PFSK-1 (cell line): ENCODE measurements around the gene MAP3K4.

Experiments
- FOXP2 ChIP-seq: optimal IDR thresholded peaks from 2 replicates; pipeline ENCODE3; 2011; ENCODE audit warnings: borderline replicate concordance, control low read depth, inconsistent platforms; ENCODE audit not compliant: insufficient read depth; ENCODE audit errors: extremely low read length, extremely low read depth
- POLR2AphosphoS5 ChIP-seq: IDR thresholded peaks from 2 replicates; pipeline ENCODE4 v1.6.1; 2012; ENCODE audit warnings: low read depth, mild to moderate bottlenecking, control low read depth, low read length, moderate library complexity
- SIN3A ChIP-seq: IDR thresholded peaks from 2 replicates; pipeline ENCODE4 v1.6.1; 2012; ENCODE audit warnings: mild to moderate bottlenecking, low read length, moderate library complexity, borderline replicate concordance; ENCODE audit not compliant: insufficient read depth
- TAF1 ChIP-seq: IDR thresholded peaks from 2 replicates; pipeline ENCODE4 v1.6.1; 2012; ENCODE audit warnings: low read length, control low read depth, borderline replicate concordance; ENCODE audit not compliant: insufficient read depth
- TF ChIP-seq, protein P1 (sequence below), 2 experiments: IDR thresholded peaks; 2 replicates each; pipeline versions ENCODE4 v1.6.1 to v1.8.0; 2011 to 2012; ENCODE audit warnings: low read depth in 2 of 2, low read length in 2 of 2, control low read depth in 1 of 2, inconsistent platforms in 1 of 2, mild to moderate bottlenecking in 1 of 2, moderate library complexity in 1 of 2; ENCODE audit not compliant: insufficient read depth in 1 of 2

MAP3K4 gene

GRCh38 chr6:161130967-161131766 is 139.6 kb downstream of the MAP3K4 start:
- no peak for TF ChIP-seq TAF1
- no peak for TF ChIP-seq SIN3A
- TF ChIP-seq POLR2AphosphoS5, result no peak
- TF ChIP-seq, protein P1, sequence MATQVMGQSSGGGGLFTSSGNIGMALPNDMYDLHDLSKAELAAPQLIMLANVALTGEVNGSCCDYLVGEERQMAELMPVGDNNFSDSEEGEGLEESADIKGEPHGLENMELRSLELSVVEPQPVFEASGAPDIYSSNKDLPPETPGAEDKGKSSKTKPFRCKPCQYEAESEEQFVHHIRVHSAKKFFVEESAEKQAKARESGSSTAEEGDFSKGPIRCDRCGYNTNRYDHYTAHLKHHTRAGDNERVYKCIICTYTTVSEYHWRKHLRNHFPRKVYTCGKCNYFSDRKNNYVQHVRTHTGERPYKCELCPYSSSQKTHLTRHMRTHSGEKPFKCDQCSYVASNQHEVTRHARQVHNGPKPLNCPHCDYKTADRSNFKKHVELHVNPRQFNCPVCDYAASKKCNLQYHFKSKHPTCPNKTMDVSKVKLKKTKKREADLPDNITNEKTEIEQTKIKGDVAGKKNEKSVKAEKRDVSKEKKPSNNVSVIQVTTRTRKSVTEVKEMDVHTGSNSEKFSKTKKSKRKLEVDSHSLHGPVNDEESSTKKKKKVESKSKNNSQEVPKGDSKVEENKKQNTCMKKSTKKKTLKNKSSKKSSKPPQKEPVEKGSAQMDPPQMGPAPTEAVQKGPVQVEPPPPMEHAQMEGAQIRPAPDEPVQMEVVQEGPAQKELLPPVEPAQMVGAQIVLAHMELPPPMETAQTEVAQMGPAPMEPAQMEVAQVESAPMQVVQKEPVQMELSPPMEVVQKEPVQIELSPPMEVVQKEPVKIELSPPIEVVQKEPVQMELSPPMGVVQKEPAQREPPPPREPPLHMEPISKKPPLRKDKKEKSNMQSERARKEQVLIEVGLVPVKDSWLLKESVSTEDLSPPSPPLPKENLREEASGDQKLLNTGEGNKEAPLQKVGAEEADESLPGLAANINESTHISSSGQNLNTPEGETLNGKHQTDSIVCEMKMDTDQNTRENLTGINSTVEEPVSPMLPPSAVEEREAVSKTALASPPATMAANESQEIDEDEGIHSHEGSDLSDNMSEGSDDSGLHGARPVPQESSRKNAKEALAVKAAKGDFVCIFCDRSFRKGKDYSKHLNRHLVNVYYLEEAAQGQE (IDR thresholded peaks at IDR 0.05; ENCODE audit: insufficient read depth in 1 of 2, low read depth in 2 of 2, low read length in 2 of 2), result no peak
- no peak for TF ChIP-seq FOXP2

DNA sequence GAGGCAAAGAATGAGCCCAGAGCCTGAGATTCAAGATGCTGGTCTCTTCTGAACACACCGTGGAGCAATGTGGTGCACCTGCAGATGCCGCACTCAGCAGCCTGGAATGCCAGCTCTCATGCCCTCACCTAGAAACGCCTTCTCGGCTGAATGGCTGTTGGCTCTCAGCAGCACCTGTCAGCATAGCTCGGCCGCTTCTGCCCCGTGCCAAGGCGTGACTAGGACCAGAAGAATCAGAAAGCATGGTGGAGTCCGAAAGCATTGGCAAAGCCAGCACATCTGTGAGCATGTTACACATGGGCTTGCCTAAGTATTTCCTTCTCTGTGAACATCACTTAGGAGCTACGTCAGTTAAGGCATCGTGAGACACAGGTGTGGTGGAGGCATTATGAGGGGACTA is 140.8 kb downstream of the MAP3K4 start:
- TF ChIP-seq, protein P1 (IDR thresholded peaks at IDR 0.05; ENCODE audit: insufficient read depth in 1 of 2, low read depth in 2 of 2, low read length in 2 of 2), result no peak
- TF ChIP-seq TAF1, result no peak
- no peak for TF ChIP-seq SIN3A
- no peak for TF ChIP-seq POLR2AphosphoS5

- TF ChIP-seq FOXP2, result no peak
- no peak for TF ChIP-seq TAF1
- TF ChIP-seq, protein P1 (IDR thresholded peaks at IDR 0.05; ENCODE audit: insufficient read depth in 1 of 2, low read depth in 2 of 2, low read length in 2 of 2), result no peak
- no peak for TF ChIP-seq SIN3A
- TF ChIP-seq POLR2AphosphoS5, result no peak
Observed at GRCh38 chr6:161133963-161134362, 142.4 kb downstream of the MAP3K4 start.

DNA sequence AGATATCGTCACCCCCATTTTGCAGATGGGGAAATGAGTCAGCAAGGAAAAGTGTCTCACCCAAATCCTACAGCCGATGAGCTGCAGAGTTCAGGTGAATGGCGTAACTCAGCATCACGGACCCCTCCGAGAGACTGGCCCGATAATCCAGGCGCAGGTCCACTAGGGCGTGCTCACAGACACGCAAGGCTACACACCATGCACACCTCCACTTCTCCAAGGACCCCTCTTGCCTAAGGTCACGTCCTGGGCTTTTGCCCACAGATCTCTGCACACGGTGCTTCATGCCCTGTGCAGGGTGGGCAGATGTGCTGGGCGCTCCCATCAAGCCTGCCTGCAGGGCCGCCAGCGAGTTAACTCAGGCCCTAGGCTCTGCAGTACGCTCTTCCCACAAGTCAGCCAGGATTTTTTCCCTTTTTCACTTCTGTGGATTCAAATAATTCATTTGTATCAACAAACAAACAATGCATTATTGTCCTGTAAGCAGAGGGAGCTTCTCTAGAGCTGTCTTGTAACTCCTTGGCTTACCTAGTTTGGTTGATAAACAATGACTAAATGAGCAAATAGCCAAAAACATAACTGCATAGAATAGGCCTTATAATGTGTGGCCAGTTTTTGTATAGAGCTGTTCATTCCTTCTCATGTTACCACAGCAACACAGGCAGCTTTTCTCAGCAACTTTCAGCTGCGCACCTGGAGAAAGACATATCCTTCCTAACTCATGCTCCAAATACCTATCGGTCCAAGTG is 143.2 kb downstream of the MAP3K4 start:
- TF ChIP-seq FOXP2 (no peak), TAF1 (no peak), POLR2AphosphoS5 (no peak), SIN3A (no peak)
- TF ChIP-seq, protein P1 (IDR thresholded peaks at IDR 0.05; ENCODE audit: insufficient read depth in 1 of 2, low read depth in 2 of 2, low read length in 2 of 2), result no peak
